HG03354 (cell line): ENCODE data around the gene PFKL.

Experiments used
- ATAC-seq: cut with Tn5 transposase; IDR thresholded peaks from one replicate; pipeline ENCODE4 v1.9.1; 2021; ENCODE audit warnings: mild to moderate bottlenecking; ENCODE audit not compliant: unreplicated experiment, poor library complexity, severe bottlenecking

The PFKL gene

DNA sequence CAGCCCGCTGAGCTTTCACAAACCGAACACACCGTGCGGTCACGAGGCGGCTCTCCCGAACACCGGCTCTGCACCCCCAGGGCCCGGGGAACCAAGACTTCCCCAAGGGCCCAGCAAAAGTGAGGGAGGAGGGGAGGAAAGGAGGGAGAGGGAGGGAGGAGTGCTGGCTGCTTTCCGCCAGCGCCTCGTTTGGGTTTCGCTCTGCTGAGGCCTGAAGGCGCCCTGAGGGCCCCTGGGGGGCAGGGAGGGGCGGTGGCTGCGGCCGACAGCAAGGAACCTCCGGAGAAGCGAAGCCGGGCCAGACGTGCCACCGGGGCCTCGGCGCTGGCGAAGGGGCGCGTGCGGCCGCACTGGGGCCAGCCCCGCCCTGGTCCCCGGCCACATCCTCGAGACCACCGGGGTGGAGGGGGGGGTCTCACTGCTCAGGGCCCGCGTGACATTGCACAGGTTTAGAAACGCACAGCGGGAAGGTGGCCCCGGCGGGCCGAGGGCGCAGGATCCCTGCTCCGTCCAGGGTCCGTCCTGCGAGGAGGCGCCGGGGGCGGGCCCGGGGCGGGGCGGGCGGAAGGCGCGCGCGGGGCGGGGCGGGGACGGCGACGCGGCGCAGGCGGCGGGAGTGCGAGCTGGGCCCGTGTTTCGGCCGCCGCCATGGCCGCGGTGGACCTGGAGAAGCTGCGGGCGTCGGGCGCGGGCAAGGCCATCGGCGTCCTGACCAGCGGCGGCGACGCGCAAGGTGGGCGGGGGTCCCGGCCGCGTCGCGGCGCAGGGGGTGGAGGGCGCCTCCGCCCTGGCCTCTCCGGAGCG is at the start of gene PFKL:
Gene PFKL (plus strand): TSS at position 596 of the 804 bp plus-strand sequence. CDS start 53 bp downstream, at position 649.
- peak; percentile 62 for ATAC-seq

DNA sequence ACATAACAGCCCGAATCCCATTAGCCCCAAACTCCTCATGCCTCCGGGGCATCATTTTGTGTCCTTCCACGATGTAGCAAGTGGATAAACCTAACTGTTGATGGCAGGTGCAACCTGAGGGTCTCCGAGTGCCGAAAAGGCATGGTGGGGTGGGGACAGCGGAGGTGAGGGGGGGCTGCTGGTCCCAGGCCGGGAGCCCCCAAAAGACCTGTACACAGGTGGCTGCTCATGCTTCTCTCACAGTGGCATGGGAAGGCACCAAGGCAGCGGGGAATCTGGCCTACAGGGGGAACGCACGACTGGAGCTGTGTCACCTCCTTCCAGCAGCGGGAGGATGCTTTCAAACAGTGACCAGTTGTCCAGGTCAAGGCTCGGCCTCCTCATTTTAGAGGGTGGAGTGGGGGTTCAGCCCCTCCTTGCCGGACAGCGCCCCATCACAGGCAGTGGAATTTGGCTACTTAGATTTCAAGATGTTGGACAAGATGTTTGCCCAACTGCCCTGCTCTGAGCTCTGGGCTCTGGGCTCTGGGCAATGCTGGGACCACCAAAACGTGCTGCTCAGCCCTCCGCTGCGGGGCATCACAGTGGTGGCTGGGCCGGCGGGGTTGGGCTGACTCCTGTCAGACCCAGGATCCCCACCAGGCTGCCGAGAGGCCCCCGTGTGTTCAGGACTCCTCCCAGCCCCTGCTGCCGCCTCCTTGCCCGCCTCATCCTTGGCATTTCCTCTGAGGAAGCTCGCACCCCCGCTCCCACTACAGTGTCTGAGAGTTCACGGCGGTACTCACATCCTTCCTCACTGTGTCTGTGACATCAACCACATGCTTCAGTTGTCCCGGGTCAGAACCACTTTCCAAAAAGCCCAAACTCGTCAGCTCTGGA is 45.8 kb upstream of the PFKL start:
- ATAC-seq = no peak

DNA sequence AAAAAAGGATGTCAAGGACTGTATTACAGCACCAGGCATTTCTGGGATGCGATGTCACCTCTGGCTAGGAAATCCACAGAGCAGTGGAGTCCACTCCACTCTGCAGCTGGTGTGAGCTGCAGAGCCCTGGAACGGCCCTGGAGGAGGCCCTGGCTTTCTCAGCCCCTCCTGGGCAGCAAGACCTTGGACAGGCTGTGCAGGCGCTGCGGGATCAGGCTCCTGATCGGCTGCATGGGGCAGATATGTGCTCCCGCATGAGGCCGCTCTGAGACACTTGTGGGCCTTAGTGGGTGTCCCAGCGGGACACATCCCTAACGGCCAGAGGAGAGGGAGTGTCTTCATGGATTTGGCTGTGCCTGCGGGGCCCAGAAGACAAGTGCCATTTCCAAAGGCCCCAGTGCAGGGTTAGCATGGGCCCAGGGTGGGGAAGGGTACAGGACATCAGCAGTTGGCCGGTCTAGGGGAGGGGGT is 44.3 kb upstream of the PFKL start:
- no peak for ATAC-seq

DNA sequence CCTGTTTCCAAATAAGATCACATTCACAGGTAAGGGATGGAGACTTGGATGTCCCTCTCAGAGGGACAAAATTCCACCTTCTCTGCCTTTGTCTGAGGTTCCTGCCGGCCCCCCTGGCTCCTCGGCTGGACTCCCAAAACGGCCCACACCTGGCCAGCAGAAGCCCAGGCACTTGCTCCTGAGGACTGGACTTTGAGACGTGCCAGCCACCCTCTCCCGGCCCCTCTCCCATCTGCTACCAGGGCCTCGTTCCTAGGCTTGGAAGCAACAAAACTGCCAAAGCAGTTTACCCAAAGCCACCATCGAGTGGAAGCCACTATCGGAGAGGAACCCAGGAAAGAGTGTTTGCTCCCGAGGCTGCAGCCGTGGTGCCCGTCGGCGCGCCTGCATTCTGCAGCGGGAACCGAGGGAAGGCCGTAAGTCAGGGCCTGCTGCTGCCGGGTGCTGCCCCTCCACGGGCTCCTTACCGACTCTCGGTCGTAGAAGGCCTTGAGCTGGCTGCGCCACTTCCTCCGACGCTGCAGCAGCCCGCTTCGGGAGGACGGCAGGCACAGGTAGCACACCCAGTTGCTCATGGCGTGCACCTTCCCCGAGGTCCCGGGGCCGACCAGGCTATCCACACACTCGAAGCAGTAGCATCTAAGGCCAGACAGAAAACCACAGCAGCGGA is 41.7 kb upstream of the PFKL start:
- ATAC-seq = no peak

DNA sequence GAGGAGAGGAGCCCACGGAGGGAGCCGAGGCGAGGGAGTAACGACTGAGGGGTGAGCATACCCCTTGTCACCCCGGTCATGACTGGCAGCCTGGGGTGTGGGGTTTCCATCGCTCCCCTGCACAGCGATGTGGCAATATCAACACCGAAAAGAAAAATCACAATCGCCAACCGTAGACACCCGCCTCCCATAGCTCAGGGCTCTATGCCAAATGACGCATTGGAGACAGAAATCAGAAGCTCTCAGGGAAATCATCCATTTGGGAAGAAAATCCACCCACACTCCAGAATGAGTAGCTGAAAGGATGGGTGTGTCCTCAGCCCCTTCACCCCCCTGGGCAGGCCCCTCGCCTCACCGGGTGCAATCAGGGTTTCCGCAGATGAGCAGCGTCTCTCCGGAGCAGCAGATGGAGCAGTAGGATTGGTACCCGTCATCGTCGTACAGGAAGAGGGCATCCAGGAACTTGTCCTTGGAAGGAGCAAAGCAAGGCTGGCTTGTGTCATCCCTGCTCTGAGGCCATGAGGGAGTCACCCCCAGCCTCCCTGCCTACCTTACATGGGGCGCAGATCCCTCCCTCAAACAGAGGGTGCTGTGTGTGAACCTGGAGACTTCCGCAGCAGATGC is 40.7 kb upstream of the PFKL start:
- ATAC-seq = no peak

DNA sequence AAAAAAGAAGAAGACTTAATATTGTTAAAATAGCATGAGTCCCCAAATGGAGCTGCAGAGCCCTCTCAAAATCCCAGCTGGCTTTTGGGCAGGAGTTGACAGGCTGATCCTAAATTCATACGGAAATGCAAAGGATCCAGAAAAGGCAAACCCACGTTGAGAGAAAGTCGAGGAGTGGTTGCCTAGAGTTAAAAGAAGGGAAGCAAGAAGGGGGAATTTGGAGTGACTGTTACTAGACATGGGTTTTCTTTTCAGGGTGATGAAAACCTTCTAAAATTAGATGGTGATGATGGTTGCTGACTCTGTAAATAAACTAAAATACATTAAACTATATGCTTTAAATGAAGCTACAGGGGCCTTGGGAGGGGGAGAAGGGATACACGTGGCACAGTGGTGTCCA is 39.8 kb upstream of the PFKL start:
- ATAC-seq = no peak

DNA sequence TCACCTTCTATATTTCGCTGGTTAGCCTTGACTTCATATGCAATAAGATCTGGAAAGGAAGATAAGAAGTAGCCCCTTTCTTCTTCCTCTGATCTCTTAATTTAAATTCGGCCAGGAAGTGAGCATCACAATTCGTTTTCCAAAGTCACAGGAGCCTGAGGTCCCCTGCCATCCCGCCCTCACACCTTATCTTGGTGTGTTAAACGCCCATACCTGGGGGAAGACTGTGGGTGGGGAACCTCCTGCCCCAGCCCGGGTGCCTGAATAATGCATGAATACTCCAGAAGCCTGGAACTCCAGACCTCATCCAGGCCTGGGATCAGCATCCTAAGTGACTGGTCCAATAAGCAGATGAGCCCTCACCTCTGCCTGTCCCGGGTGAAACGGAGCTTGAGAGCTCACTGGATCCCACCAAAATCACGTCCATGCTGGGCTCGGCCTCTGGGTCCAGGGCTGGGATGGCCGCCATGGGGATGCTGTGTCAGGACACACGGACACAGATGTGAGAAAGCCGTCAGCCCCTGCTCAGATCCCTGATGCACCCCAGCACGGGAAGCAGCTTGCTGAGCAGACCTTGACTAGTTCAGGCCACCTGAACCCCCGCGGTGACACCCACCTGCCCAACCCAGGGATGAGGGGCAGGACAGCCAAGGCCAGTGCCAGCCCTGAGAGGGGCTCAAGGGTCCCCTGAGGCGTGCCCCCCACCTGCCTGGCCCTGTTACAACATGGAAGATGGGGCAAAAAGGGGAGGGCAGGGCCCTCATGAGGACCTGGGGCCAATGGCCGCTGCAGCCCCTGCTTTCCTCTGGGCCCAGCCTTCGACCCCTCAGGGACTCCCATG is 38.8 kb upstream of the PFKL start:
- no peak for ATAC-seq

DNA sequence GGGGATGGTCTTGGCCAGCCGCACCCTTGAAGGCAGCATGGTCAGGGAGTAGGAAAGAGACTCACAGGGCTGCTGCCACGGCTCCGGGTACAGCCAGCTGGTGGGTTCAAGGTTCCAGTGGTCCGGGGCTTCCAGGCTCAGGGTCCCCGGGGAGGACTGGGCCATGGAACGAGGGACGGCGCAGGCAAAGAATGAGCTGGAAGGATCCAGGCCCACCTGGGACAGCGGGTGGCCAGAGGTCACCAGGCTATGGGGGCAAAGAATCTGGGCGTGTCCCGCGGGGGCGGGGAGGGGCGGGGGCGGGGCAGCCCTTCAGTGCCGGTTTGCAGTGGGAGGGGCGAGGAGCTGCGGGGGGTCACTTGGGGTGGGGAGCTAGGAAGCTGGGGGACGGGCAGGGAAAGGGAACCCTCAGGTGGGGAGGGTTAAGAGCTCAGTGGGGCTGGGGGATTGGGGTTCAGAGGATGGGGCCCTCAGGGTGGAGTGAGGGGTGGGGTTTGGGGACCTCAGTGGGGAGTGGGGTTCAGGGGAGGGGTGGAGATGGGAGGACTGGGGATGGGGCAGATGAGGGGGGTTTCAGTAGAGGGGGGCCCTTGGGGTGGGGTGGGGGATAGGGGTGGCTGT is 38.1 kb upstream of the PFKL start, which contains the start of gene DNMT3L:
Gene DNMT3L (minus strand): TSS at position 223 of the 621 bp plus-strand sequence. CDS start 638 bp downstream, outside the sequence.
- no peak for ATAC-seq

DNA sequence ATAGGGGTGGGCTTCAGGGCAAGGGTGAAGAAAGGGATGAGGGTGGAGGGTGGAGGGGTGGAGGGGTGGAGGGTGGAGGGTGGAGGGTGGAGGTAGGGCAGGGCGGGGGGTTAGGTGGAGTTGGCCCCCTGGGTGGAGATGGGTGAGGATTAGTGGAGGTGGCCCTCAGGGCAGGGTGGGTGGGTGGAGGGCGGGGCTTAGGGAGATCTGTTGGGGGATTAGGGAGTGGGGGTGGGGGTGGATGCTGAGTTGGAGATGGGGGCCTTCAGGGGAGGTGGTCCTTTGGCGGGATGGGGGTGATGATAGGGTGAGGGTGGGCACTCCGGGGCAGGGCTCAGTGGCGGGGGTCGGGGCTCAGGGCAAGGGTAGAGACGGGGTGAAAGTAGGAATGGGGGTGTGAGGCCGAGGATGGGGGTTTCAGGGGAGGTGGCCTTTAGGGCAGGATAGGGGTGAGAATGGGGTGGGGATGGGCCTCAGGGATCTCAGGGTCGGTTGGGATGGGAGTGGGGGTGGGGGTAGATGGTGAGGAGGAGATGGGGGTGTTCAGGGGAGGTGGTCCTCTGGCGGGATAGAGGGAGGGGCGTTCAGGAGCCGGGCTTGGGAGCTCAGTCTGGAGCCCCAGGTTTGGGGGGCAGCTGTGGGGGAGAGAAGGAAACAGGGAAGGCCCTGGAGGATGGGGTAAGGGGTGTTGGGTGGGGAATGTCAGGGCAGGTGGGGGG is 37.4 kb upstream of the PFKL start:
- no peak for ATAC-seq

DNA sequence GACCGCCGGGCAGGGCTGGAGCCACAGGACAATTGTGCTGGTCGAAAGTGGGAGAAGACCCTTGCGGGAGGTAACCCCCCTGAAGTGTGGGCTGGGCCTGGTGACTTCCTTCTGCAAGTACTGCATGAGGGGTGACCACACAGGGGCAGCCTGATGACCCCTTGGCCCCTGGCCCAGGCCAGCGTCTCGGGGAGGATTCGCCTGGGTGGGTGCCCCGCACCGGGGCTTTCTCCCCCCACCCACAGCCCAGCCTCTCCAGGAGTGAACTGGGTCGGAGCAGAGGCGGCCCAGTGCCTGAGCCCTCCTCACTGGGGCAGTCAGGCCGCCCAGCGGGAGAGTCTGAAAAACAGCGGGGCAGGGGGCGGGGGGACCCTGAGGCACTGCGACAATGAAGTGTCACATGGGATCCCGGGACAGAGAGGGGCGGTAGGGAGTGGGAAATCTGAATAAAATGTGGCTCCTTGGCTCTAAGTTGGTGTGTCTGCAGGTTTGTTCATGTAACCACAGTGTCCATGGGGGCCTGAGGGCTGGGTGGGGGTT is 36.6 kb upstream of the PFKL start:
- ATAC-seq = no peak

DNA sequence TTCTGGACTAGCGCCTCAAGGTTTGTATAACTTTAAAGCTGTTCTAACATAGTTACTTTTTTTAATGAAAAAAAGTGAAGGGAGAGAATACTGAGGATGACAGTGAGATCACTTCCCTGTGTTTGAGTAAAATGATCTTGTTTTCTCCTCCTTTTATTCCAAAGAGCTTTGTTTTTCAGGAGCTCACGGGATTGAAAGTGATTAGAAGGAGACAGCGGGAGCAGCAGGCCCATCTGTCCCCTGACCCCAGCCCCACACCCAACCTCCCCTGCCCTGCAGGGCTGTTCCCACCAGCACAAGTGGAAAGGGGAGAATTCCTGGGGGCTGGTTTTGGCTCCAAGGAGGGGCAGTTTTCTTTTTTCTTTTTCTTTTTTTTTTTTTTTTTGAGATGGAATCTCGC is 36.1 kb upstream of the PFKL start:
- no peak for ATAC-seq

DNA sequence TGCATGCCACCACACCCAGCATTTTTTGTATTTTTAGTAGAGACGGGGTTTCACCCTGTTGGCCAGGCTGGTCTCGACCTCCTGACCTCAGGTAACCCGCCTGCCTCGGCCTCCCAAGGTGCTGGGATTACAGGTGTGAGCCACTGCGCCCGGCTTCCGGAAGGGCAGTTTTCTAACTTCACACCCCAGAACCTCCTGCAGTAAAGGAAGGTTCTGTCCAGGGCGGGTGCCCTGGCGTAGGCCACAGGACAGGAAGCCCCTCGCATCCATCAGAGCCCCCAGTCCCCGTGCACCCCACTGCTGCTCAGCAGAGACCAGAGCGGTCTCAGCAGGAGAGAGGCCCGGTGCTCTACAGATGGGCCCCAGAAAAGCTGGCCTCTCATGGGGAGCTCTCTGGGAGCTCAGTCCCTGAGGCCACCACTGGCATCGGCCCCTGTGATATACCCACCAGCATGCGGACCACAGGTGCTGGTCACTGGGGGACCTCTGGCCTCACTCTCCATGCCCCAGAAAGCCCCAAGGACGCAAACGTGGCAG is 34.1 kb upstream of the PFKL start:
- no peak for ATAC-seq

DNA sequence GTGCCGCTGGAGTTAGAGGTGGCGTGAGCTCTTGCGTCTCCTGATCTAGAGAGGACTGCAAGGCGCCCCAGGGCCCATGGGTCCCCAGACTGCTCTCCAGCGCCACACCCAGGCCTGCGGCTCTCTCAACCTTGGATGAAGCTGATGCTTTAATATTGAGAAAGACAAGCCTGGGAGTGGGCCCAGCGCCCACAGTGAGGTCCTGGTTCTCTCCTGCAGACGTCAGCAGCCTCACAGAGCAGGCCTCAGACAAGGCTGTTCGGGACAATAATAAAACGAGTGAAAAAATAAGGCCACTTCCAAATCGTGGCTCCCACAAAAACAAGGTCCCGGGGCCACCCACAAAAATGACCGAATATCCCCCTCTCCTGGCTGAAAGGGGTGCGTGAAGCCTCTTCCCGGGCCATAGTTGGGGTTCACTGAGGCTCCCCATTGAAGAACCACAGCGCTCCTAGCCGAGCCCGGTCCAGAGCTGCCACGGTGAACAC is 32.2 kb upstream of the PFKL start:
- ATAC-seq = no peak

DNA sequence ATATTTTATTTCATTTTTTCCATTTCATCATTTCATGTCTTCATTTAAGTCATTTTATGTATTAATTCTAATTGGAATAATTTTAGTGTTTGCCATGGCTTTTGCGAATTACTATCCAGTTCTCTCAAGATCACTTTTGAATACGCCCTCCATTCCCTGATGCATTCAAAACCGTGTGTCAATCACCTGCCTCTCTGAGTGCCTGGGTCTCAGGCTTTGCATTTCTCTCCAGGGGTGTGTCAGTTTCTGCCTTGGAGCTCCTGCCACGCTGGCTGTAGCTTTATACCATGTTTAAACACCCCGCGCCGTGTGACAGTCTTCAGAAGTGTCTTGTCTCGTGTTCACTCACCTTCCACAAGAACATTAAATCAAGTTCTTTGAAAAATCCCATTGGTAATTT is 30.8 kb upstream of the PFKL start:
- no peak for ATAC-seq

DNA sequence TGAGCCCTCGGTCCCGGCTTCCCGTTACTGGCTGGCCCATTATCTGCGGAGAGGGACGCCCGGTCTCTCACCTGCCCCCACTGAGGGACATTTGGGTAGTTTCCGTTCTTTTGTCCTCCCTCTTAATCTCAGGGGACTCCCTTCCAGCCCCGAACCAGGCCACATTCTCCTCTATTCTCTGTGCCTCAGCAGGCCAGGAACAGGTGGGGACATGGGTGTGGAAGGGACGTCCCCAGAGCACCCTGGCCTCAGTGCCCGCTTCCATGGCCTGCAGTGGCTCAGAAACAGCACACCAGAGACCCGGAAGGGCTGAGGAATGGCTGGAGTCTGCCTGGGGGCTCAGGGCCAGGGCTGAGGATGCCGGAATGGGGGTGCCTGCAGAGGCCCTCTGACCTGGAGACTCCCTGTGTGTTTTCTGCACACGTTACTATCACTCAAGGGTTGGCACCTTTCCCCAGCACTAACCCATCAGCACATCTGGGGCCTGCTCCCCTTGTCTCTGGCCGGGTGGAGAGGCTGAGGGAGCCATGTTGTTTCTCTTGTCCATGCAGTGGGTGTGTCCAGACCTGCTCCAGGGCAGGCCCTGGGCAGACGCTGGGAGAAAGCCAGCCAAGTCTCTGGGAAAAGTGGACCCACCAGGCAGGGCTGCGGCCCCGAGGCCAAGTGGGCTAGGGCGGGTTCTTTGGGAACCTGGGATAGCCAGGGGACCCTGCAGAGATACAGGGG is 28.1 kb upstream of the PFKL start:
- no peak for ATAC-seq

DNA sequence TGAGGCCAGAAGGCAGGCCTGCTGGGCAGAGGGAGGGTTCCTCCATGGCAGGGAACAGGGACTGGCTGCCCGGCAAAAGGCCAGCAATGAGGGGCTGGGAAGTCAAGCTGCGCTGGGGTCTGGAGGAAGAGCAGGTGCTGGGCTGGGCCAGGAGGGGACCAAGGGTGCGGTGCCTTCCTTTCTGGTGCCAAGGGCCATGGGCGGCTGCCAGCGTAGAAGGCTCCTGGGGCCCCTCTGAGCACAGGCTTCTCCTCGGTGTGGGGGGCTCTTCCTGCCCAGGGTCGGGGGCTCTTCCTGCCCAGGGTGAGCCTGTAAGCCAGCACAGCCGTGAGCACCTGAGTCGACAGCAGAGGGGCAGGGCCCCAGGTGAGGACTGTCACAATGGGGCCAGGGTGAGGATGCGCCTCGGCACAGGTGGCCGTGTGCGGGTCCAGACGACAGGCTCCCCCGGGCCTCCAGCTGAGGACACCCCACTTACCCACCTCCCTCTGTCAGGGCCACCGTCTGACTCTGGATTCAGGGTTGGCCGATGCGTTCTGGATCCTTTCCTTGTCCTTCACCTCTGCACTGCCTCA is 27.5 kb upstream of the PFKL start:
- ATAC-seq = no peak
